Stimulated activated CD4-positive, alpha-beta T cell treated with anti-CD3 and anti-CD28 coated beads, Interleukin-12 subunit alpha, Interleukin-12 subunit beta, amount 100 ng/mL, for 48 hours (primary cell): Measurements from ENCODE around the gene GINS3.

Source experiments
- DNase-seq, 3 donors: peaks; one replicate each; pipeline ENCODE4 v3.0.0-alpha.2; 2020; ENCODE audit warnings: low read depth in 2 of 3, low spot score in 1 of 3

The GINS3 gene

DNA sequence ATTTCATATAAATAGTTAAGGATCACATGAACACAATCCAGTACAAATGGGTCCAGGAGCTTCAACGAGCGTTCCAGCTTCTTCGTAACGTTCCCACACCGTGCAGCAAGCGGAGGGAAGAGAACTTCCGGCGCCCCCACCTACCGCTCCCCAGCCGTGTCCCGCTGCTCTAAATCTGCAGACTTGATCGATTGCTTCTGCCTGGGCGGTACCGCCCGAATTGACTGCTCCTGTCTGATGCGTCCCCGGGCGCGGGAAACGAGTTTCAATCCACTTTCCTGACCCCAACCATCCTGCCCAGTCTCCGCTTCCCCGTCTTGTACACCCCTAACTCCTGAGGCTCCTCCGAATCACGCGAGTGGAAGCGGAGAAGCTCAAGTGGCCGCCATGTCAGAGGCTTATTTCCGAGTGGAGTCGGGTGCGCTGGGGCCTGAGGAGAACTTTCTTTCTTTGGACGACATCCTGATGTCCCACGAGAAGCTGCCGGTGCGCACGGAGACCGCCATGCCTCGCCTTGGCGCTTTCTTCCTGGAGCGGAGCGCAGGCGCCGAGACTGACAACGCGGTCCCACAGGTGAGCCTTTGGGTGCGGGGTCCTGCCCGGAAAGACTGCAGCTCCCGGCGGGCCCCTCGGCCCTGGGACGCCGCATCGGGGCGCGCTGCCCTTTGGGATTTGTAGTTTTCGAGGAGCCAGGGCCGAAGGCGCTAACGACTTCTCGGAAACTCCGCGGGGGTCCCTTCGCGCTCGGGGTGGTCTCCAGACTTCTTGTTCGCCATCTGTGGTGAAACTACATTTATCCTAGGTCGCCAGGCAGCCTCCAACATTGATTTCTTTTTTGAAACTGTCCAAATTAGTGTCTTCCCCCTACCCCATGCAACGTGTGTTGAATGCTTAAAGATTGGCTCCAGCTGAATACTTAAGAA, at the start of gene GINS3:
Gene GINS3 (plus strand): TSS at position 257 of the 923 bp plus-strand sequence. CDS start 131 bp downstream, at position 388.
- DNase-seq: peak; percentile 81 to 82 (median 81)

DNA sequence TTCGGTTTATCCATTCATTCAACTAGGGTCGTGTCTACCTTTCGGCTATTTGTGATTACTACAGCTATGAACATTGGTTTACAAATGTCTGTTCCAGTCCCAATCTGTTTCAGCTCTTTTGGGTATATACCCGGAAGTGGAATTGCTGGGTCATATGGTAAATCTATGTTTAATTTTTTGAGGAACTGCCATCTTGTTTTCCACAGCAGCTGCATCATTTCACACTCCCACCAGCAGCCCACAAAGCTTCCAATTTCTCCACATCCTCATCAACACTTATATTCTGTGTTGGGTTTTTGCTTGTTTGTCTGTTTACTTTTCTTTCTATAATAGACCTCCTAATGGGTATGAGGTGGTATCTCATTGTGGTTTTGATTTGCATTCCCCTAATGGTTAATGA, 48.7 kb upstream of the GINS3 start:
- DNase-seq: no peak

DNA sequence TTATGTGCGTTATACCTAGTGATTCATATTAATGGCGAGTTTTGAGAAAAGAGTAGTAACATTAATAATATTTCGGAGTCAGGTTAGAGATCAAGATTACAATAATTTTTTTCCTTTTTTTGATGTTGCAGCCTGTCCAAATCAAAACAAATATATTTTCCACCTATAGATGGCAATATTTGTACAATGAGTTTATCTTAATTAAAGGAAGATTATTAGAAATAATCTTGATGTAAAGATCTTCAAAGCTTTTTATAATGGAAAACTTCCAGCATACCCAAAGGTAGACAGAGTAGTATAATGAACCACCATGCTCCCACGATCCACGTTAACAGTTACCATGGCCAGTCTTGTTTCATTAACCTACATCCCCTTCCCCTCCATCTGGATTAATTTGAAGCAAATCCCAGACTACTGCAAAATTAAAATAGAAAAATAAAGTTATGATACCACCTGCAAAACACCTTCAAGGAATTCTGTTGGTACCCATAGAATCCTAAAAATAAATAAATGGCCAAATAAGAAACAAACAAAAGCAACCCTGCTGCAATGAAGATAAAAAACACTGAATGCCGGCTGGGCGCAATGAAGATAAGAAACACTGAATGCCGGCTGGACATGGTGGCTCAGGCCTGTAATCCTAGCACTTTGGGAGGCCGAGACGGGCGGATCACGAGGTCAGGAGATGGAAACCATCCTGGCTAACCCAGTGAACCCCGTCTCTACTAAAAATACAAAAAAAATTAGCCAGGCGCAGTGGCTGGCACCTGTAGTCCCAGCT, 46.5 kb upstream of the GINS3 start:
- DNase-seq: no peak

DNA sequence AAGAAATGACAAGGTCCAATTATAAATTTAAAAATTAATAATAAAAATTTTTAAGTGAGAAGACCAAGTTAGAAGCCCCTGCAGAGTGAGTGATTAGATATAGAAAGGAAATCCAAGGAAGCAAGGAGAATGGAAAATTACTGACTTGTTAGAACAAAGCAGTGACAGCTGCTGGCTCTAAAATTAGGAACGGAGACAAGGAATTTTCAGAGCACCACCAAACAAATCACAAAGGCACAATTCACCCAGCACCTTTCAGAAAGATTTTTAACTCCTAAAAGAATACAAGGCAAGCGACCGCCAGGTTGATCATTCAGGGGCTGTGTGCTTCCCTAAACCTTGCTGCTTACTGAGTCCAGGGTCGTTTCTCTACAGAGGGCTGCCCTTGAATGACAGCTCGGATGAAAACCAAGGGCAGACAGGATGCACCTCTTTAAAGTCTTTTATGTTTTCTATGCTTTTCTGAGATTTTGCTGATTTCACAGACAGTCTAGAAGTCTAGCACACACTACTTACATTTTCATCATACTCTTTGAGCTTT, 45.4 kb upstream of the GINS3 start:
- DNase-seq: no peak

DNA sequence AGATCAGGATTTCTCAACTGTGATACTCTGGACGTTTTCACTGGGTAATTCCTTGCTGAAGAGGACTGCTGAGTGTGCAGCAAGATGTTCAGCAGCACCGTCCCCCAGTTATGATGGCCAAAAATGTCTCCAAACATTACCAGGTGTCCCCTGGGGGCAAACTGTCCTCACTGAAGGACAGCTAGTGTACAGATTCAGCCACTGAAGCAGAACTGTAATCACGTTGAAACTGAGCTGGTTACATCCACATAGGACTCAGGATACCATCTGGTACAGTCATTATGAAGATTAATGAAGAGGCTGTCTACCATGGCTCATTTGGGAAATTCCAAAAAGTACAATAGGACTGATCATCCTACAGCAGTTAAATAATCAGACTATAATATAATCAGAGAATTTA, 43.3 kb upstream of the GINS3 start:
- no peak for DNase-seq

DNA sequence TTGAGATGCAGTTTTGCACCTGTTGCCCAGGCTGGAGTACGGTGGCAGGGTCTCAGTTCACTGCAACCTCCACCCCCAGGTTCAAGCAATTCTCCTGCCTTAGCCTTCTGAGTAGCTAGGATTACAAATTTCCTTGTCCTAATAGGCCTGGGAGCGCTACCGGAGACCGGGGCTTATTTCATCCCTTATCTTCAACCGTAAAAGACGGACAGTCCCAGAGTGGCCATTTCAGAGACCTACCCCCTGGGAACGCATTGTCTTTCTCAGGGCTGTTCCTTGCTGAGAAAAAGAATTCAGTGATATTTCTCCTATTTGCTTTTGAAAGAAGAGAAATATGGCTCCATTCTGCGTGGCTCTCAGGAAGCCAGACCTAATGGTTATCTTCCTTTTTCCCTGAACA, 39.6 kb upstream of the GINS3 start:
- DNase-seq: no peak

DNA sequence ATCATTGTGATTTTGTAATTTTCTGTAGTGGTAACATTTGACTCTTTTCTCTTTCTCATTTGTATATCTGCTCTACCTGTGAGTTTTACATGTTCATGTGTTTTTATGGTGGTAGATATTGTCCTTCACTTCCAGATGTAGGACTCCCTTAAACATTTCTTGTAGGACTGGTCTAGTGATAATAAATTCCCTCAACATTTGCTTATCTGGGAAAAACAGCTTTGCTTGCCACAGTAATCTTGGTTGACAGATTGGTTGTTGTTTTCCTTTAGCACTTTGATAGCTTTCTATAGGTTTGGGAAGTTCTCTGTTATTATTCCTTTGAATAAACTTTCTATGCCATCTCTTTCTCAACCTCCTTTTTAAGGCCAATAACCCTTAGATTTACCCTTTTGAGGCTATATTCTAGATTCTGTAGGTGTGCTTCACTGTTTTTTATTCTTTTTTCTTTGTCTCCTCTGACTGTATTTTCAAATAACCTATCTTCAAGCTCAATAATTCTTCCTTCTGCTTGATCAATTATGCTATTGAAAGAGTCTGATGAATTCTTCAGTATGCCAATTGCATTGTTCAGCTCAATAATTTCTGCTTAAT, 32.1 kb upstream of the GINS3 start:
- no peak for DNase-seq

DNA sequence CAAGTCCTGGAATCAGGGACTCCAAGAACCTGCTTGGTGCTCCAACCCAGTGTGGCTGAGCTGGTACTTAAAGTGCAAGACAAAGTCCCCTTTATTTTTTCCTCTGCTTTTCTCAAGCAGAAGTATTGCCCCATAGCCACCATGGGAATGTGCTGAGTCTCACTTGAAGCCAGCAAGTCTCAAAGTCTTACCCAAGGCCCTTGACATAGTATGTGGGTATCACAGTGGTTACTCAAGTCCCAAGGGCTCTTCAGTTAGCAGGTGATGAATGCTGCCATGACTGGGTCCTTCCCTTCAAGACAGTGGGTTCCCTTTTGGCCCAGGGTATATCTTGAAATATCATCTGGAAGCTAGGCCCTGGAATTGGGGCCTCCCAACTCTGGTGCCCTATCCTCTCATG, 30.5 kb upstream of the GINS3 start:
- no peak for DNase-seq

DNA sequence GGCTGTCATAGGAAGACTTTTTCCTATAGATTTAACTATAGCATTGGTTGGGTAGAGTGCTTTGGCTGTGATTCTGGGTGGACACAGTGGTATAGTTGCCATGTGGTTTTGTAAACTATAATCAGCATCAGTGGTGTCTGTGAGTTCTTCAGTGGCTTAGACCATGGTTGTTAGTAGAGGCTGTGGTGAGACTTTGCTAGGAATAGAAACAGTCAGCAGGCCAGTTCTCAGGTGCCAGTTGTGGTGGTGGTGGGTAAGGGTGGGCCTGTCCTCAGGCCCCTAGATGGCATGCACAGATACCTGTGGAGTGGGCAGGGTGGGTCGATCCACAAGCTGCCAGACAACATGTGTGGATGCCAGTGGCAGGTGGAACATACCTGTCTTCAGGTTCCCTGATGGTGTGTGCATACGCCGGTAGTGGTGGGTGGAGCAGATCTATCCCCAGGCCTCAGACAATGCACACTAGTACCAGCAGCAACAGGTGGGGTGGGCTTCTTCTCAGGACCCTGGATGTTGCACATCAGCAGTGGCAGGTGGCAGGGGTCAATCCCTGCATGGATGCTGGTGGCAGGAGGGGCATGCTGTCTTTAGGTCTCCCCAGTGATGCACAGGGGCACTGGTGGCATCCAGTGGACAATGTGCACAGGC, 28.4 kb upstream of the GINS3 start:
- DNase-seq: no peak

DNA sequence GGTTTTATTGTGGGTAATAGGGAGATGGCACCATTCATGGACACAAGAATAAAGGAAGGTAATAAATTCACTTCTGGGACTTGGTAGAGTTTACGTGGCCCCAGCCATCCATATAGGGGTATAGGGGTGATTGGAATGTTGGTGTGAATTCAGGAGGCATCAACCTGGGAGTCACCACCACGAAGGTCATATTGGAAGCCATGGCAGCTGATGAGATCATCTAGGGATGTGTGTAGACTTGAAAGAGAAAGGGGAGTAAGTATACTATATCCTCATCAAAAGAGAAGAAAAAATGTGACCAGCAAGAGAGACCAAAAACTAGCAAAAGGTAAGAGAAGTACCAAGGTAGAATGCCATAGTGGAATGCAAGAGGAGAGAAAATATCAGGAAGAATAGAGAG, 26.6 kb upstream of the GINS3 start:
- no peak for DNase-seq

DNA sequence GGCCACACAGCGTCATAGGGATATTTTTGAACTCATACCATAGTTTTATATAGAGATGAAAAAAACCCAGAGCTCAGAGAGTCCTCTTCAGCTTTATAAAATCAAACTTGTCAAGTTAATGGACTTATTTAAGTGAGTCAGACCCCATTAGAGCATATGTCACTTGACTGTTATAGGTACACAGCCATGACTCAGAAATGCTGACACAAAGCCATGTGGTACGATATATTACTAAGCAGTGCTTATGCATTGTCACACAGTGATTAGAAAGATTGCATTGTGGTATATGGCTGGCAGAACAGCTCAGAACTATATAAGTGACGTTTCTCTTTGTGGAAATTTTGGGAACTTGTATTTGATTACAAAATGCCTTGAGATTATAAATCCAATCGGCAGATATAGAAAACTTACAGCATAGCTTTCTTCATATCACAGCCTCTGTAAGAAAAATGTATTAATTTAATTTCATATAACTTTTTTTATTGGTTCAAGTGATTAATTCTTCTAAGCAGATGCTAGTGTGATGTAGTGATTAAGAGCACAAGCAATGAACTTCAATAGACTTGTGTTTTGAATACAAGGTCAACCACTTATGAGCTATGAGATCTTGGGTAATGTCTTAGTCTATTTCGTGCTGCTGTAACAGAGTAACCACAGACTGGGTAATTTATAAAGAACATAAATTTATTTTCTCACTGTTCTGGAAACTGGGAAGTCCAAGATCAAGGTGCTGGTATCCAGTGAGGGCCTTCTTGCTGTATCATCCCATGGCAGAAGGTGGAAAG, 25.8 kb upstream of the GINS3 start:
- DNase-seq: no peak

DNA sequence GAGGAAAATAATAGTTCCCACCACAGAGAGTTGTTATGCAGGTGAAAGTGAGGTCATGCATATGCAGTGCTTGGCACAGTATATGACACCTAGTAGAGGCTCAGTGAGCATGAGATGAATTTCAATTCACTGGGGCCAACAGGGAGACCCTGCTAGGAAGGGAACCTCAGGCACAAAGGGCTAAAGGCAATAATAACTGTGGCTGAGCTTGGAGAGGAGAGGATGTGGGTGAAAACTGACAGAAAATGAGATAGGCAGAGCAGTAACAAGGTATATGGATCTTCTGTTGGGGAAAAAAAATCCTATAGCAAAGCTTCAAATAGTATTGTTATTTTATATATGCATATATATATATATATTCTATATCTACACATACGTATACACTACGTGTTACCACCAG, 25.0 kb upstream of the GINS3 start:
- DNase-seq: no peak

DNA sequence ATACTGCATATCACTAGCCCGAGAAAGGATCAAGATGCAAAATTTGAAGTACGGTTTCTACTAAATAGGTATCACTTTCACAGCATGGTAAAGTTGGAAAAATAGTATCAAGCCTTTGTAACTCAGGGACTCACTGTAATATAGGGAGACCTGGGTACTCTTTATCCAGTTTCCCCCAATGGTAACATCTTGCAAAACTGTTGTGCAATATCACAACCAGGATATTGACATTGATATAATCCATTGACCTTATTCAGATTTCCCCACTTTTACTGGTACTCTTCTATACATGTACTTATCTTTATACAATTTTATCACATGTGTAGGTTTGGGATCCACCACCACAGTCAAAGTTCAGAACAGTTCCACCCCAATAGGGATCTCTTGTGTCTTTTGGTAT, 20.4 kb upstream of the GINS3 start:
- DNase-seq: no peak

DNA sequence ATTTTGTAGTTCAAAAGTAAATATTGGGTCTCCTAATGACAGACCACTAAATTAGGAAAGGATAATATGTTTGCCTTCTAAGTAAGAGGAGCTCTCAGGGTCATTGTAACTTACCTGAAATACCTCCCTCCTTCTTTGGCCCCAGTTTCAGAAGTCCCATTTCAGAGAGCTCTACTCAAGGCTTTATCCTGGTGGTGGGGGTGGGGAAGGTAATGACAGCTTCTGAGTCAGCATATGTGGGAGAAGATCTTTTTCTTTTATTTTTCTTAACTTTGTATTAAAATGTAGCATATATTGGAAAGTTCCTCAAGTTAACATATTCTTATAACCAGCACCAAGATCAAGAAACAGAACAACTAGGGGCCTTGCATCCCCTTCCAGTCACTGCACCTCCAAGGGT, 16.9 kb upstream of the GINS3 start:
- no peak for DNase-seq

DNA sequence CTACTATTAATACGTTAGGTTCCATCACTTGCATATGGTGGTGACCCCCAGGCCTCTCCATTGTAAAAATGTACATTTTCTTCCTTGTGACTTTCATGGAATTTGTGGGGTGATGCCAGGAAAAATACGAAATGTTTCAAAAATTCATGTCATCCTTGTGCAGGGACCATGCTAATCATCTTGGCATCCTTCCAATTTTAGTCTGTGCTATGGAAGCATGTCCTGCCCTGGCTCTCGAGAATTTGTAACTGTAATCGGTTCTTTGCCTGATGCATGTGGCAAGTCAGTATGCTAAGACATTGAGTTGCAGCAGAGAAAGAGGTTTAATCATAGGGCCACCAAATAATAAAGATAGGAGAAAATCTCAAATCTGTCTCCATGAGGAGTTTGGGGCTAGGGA, 14.3 kb upstream of the GINS3 start:
- DNase-seq: no peak

DNA sequence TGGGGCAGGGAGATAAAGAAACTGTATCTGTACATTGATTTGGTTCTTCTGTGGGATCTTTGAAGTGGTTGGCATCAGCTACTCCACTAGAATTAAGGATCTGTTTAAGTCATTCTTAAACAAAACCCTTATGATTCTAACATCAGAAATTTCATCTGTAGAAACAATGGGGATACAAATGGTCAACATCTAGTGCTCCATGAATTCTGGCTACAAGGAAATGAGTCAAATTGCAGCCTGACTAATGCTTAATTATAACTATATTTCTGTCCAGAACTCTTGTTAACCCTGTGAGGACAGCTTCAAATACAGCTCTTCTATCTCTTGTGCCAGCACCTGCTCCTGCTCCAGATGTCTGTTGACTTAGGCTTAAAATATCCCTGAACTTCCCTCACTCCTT, 13.9 kb upstream of the GINS3 start:
- no peak for DNase-seq

DNA sequence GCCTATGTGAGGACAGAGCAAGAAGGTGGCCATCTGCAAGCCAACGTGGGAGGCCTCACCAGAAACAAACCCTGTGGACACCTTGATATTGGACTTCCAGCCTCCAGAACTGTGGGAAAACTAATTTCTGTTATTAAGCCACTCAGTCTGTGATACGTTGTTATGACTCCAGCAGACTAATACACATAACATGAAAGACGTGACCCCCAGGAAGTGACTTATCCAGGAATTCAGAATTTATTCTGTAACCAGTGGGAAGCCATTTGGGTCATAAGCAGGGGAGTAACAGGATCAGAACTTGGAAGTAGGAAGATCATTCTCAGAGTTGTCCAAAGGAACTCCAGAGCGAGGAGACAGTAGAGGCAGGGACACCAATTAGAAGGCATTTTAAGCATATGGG, 12.5 kb upstream of the GINS3 start:
- DNase-seq: no peak

DNA sequence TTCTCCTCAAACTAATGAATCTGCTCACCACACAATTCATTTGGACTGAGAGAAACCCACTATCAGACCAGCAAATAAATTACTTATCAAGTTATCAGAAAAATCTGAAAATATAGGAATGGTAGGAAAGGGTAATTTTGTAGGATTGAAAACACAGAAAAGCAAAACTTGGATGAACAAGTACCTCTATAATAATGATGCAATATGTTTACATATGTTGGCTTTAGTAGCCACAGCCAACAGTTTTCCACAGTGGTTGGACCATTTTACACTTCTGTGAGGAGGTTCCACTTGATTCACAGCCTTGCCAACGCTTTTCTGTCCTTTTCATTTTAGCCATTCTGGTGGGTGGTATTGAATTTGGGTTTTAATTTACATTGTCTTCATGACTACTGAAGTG, 10.6 kb upstream of the GINS3 start:
- no peak for DNase-seq

DNA sequence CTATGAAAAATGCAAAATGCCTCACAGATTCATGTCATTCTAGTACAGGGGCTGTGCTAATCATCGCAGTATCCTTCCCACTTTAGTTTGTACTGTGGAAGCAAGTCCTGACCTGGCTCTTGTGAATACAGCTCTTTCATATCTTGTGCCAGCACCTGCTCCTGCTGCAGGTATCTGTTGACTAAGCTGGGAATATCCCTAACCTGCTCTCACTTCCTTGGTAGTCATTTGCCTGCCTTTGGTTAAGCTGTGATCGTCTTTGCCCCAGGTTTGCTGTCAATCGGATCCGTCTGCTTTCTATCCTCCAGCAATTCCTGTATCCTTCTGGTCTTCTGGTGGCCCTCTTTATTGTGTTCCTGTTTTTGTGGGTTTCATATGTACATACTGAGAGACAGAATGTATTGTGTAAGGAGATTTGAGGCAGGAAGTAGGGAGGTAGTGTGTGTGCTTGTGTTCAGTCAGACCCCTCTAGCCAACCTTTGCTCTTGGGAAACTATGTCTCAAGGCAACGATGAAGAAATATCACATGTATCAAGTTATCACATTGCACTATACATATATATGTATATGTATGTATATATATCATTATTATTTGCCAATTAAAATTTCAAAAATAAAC, 7.7 kb upstream of the GINS3 start:
- no peak for DNase-seq

DNA sequence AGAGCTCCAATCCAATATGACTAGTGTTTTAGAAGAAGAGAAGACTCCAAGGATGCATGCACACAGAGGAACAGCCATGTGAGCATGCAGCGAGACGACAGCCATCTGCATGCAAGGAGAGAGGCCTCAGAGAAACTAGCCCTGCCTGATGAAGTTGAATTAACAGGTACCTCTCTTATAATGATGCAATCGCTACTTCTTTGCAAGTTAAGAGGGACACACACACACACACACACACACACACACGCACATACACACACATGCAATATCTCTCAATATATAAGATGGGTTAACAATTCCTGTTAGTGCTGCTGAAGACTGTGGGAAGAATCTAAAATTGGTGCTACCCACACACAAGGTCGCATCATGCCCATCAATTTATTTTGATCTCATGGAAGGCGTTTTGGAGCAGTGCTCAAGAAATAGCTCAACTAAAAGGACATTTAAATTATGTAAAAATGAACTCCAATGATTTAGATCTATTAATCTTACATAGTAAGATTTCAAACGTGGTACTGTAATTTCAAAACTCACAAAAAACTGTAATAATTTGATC, 7.0 kb upstream of the GINS3 start:
- no peak for DNase-seq
